GM21528 (cell line): Measurements from ENCODE around the gene RAD9A.
"Not testable (repeated sequence)": the region's sequence is repeated elsewhere in the genome, so short reads cannot be mapped to it uniquely, and the experiment has no call there.

Experiments used
- ATAC-seq: cut with Tn5 transposase; IDR thresholded peaks from one replicate; pipeline ENCODE4 v1.9.1; 2021; ENCODE audit warnings: mild to moderate bottlenecking, moderate library complexity; ENCODE audit not compliant: unreplicated experiment, low FRiP score

The RAD9A gene

DNA sequence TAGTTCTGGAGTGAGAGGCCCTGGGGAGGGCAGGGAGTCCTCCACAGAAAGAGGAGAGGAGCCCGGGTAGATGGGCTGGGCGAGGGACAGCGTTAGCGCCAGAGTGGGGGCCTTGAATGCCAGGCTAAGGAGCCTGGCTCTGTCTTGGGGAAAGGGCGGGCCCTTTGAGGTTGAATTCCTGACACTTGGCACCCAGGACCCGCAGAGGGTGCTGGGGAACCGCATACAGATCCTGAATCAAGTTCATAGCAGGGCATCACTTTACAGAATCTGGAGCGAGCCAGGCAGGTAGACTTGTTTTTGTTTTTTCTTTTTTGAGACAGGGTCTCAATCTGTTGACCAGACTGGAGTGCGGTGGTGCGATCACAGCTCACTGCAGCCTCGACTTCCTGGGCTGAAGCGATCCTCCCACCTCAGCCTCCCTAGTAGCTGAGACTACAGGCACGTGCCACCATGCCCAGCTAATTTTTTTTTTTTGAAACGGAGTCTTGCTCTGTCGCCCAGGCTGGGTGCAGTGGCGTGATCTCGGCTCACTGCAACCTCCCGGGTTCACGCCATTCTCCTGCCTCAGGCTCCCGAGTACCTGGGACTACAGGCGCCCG, 29.7 kb downstream of the RAD9A start:
- no peak for ATAC-seq

DNA sequence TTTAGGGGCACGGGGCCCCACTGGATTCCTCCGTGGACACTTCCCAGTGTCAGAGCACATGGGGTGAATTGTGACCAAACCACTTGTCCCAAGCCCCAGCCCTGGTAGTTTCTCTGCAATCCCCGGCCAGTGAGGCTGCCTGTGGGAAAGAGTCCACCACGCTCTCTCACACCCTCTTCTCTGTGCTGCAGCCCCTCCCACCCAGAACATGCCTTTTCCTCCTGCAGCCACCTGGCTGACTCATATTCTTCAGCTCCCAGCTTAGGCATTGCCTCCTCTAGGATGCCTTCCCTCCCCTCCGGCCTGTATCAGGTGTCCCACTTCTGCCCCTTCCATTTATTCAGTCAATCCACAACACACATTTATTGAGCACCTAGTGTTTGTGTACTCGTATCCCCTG, 31.1 kb downstream of the RAD9A start:
- no peak for ATAC-seq

DNA sequence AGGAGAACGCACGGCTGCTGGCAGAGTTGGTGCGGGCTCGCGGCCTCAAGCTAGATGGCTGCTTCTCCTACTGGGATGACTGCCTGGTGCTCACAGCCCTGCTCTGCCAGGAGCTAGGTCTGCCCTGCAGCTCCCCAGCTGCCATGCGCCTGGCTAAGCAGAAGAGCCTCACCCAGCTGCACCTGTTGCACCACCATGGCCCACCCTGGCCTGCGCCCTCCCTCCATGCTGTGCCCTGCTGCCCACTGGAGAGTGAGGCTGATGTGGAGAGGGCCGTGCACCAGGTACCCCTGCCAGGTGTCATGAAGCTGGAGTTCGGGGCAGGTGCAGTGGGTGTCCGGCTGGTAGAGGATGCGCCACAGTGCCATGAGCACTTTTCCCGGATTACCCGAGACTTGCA, 31.7 kb downstream of the RAD9A start:
- no peak for ATAC-seq

DNA sequence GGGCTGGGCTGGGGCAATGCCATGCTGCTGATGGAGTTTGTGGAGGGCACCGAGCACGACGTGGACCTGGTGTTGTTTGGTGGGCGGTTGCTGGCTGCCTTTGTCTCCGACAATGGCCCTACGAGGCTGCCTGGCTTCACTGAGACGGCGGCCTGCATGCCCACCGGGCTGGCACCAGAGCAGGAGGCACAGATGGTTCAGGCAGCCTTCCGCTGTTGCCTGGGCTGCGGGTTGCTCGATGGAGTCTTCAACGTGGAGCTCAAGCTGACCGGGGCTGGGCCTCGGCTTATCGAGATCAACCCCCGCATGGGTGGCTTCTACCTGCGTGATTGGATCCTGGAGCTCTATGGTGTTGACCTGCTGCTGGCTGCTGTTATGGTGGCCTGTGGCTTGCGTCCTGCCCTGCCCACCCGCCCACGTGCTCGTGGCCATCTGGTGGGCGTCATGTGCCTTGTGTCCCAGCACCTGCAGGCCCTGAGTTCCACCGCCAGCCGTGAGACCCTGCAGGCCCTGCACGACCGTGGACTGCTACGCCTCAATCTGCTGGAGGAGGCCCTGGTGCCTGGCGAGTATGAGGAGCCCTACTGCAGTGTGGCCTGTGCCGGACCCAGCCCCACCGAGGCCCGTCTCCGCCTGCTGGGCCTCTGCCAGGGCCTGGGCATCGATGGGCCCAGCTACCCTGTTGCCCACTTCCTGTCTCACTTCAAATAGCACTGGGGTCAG, 32.3 kb downstream of the RAD9A start:
- ATAC-seq = no peak

DNA sequence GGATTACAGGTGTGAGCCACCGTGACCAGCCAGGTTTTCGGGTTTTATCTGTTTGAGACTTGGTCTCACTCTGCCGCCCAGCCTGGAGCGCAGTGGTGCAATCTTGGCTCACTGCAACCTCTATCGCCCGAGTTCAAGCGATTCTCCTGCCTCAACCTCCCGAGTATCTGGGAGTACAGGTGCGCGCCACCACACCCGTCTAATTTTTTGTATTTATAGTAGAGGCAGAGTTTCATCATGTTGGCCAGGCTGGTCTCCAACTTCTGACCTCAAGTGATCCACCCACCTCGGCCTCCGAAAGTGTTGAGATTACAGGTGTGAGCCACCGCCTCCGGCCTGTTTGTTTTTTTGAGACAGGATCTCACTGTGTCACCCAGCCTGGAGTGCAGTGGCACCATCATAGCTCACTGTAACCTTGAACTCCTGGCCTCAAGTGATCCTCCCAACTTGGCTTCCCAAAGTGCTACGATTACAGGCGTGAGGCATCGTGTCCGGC, 35.6 kb downstream of the RAD9A start:
- ATAC-seq = not testable (repeated sequence)

DNA sequence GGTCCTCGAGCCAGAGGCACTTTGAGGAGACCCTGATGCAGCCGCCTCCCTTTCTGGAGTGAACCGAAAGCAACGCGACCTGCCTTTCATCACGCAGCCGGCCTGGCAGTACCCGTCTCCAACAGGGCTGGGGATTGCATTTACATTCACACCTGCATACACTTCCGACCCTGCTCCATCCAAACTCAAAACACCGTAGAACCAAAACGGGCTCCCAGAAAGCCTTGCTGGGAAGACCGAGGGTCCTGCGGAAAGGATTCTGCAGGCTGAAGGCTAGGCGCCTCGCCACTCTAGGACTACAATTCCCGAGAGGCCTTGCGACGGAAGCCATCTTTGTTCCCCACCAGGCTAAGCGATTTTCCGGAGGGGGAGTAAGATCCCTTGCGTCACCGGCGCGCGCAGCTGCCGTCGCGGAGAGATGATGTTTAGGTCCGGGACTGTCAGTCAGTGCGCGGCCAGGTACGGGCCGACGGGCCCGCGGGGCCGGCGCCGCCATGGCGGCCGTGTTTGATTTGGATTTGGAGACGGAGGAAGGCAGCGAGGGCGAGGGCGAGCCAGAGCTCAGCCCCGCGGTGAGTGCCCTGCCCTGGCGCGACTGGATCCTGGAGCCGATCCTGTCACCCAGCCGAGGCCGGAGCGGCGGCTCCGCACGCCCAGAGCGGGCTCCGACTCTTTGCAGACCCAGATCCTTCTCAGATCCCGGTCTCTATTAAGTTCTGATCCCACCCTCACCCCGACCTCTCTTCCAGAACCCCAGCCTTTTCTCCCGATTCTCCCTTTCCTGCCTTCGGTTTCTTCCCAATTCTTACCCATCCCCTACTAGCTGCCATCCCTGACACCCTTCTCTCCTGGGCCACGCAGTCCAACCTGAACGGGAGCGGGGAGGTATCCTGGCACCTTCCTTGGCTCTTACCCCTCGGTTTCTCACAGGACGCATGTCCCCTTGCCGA, 36.5 kb downstream of the RAD9A start, which contains the start of gene RPS6KB2:
Gene RPS6KB2, plus strand, starts transcription at position 443 of the 950 bp plus-strand sequence. Its CDS starts 52 bp downstream, at position 495.
- peak; percentile 62 for ATAC-seq

DNA sequence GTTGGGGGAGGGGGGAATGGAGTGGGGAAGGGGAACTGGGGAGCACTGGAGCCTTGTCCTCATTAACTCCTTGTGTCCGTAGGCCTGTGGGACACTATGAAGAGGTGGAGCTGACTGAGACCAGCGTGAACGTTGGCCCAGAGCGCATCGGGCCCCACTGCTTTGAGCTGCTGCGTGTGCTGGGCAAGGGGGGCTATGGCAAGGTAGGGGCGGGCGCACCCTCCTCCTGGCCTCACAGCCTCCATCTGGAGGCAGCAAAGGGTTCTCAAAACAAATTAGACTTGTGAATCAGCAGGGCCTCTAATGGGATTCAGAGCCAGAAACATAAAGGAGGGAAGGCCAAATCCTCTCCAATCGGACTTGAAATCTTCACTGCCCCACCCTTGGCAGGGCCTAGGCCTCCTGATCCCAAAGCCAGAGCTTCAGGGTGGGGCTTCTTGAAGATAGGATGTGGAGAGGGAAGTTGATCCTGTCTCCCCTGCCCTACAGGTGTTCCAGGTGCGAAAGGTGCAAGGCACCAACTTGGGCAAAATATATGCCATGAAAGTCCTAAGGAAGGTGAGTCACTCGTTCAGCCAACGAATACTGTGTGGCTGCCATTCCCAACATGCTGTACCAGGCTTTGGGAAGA, 37.4 kb downstream of the RAD9A start:
- ATAC-seq = no peak

DNA sequence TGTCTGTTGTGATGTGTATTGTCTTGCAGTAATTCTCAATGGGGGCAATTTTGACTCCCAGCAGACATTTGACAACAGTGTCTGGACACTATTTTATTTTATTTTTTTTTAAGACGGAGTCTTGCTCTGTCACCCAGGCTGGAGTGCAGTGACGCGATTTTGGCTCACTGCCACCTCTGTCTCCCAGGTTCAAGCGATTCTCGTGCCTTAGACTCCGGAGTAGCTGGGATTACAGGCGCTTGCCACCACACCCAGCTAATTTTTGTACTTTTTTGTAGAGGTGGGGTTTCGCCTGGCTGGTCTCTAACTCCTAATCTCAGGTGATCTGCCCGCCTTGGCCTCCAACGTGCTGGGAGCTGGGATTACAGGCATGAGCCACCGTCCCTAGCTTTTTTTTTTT, 37.9 kb downstream of the RAD9A start:
- ATAC-seq = no peak

DNA sequence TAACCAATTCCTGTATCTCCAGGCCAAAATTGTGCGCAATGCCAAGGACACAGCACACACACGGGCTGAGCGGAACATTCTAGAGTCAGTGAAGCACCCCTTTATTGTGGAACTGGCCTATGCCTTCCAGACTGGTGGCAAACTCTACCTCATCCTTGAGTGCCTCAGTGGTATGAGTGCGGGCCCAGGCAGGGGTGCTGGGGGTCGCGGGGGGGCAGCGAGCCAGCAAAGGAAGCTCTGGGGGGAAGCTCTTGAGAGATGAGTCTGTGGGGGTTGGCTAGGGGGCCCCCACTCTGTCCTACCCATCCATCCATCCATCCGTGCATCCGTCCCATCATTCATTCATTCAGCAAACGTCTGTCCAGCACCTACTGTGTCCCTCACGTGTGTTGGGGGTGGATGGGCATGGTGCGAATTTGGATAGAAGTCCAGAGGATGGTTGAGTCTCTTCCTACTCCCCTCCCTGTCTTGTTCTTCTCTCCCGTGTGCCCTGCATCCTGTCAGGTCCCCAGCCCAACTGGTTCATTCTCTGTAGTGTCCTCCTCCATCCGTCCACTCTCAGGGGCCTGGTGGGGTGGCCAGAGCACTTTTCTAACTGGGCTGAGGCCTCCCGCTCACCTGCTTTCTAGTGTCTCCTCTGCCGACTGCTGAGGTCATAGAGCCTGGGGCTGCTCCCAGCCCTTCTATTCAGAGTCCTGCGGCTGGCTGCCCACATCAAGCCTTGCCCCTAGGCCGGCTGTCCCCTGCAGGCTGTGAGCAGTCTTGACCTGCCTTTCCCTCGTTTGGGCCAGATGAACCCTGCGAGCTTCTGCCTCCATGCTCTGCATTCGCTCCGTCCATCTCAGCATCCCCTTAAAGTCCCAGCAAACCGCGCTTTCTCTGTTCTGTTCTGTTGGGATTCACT, 39.8 kb downstream of the RAD9A start:
- no peak for ATAC-seq

DNA sequence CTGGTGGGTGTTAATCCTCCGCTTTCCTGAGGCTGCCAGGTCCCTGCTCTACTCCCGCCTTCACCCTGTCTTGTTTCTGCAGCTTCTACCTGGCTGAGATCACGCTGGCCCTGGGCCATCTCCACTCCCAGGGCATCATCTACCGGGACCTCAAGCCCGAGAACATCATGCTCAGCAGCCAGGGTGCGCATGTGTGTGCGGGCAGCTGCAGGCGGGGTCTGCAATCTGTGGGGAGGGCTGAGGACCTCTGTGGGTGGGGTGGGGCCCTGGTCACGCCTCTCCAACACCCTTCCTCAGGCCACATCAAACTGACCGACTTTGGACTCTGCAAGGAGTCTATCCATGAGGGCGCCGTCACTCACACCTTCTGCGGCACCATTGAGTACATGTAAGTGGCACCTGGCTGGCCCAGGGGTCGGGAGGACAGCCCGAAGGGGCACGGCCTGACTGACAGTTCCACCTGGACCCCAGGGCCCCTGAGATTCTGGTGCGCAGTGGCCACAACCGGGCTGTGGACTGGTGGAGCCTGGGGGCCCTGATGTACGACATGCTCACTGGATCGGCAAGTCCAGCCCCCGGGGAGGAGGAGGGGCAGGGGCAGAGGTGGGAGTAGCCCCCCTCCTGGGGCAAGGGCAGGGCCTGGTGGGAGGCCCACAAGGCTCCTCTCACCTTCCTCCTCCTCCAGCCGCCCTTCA, 41.0 kb downstream of the RAD9A start:
- no peak for ATAC-seq

DNA sequence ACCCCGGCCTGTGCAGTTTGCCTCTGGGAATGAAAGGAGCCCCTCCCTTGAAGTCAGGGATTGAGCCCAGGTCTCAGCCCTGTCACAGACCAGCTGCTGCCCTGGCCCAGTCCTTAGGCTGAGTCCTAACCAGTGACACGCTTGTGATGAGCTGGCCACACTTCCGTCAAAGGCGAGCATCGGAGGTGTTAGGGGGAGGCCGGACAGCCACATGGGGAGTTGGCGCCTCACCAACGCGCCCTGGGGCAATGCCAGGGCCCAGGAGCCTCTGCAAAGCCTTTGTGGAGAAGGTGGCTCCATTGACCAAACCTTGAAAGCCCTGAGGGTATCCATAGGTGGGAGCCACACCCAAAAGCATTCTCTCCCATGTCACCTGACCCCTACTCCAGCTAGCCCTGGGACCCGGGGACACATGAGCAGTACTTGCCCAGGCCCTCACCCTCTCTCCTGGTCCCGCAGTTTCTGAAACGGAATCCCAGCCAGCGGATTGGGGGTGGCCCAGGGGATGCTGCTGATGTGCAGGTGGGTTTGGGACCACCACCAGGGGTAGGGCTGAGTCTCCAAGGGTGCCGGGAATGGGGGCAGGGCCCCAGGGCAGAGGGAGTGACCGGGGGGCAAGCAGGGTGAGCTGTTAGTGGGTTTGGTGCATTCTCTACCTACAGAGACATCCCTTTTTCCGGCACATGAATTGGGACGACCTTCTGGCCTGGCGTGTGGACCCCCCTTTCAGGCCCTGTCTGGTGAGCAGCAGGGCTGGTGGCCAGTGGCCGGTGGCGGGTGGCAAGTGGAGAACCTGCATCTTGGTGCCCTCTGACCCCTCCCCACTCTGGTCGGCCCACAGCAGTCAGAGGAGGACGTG, 42.0 kb downstream of the RAD9A start:
- ATAC-seq = no peak

DNA sequence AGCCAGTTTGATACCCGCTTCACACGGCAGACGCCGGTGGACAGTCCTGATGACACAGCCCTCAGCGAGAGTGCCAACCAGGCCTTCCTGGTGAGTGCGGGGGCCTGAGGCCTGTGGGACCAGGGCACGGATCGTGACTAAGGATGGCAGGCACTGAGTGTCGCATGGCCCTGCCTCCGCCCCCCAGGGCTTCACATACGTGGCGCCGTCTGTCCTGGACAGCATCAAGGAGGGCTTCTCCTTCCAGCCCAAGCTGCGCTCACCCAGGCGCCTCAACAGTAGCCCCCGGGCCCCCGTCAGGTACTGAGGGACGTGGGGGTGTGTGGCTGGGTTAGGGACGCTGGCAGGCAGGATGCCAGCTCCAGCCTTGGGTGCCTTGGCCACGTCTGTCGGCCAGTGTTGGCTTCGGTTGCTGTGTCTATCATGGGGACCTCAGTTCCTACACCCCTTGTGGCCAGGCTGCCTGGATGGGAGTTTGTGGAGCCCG, 42.7 kb downstream of the RAD9A start:
- no peak for ATAC-seq

DNA sequence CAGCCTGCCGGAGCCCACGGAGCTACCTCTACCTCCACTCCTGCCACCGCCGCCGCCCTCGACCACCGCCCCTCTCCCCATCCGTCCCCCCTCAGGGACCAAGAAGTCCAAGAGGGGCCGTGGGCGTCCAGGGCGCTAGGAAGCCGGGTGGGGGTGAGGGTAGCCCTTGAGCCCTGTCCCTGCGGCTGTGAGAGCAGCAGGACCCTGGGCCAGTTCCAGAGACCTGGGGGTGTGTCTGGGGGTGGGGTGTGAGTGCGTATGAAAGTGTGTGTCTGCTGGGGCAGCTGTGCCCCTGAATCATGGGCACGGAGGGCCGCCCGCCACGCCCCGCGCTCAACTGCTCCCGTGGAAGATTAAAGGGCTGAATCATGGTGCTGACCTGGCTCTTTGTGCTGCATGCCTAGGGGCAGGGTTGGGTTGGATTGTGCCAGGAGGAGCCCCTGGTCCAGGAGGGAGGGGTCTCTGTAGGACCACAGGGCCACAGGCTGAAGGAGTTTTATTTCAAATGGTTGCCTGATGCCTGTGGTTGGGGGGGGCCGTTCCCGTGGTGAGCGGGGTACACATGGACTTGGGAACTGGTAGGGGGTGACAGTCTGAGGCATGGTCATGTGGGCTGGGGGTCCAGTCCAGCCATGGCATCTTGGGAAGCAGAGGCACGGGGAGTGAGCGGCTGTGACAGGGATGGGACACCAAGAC, 43.4 kb downstream of the RAD9A start:
- ATAC-seq = no peak

DNA sequence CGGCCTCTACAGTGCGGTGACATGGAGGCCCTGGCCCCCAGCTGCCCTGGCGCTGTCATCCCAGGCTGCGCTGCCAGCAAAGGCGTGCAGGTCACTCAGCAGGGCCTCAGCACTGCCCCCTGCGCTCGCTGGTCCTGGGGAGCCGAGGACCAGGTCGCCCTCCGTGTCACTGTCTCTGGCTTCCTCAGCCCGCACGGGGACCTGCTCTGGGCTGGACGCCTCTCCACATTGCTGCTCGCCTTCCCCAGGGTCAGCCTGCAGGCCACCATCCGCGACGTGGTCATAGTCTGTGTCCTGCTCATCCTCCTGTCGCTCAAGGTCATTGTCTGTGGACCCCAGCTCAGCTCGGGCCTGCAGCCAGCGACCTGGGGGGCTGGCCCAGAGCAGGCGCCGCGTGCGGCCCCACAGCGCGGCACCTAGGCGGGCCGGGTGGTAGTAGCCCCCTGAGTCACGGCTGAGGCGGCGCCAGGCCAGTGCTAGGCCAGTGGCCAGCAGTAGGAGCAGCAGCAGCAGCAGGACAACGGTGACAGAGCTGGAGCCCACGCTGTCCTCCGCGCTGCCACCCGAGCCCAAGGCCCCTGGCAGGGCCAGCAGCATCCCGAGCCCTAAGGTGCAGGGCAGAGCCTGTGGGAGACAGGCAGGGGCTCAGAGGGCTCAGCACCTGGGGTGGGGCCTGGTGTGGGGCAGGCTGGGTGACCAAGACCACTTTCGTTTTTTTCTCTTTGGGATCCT, 44.1 kb downstream of the RAD9A start:
- ATAC-seq = no peak

DNA sequence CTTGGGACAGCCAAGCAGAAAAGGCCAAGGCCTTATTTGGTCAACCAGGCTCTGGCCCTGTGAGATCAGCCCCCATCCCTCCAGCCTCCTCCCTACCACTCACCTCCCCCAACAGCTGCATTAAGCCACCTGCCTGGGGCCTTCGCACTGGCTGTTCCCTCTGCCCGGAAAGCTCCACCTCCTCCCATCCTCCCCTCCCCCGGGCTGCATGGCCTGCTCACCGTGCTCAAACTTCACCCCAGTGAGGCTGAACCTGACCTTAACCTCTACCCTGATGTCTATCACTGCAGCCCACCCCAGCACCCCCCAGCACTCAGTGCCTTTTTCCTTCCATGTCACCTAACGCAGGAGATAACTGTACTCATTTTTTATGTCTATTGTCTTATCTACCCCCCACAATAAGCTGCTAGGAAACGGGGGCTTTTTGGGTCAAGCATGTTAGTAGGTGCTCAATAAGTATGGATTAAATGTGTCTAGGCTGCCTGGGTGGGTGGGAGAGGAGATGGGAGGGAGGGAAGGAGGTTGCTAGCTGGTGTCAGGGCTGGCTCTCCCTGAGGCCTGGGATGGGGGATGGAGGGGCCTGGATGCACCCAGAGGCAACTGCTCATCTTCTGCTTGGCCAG, 44.8 kb downstream of the RAD9A start:
- ATAC-seq = no peak
